Mononuclear cell (primary cell): Measurements from ENCODE around the gene BBS4. TPM values are rescaled to one million over a fixed set of nuclear protein-coding genes. Genes with fewer than 3 reads are reported as not detected.
A peak's percentile ranks its signal among the peaks of the same experiment; 100 is the strongest.
"Not testable (repeated sequence)": the region's sequence is repeated elsewhere in the genome, so short reads cannot be mapped to it uniquely, and the experiment has no call there.

Experiments
- H3K27me3 ChIP-seq: 2 replicates; pipeline ENCODE4 v1.6.0; 2011; ENCODE audit warnings: low read length, control low read depth; ENCODE audit not compliant: insufficient read depth
- H3K4me1 ChIP-seq: 2 replicates; pipeline ENCODE4 v1.5.1; 2011; ENCODE audit warnings: mild to moderate bottlenecking, low read length, control low read depth; ENCODE audit not compliant: insufficient read depth
- H3K4me3 ChIP-seq: 2 replicates; pipeline ENCODE4 v1.5.1; 2011; ENCODE audit warnings: mild to moderate bottlenecking, low read length, moderate library complexity
- H3K9me3 ChIP-seq: 2 replicates; pipeline ENCODE4 v1.5.1; 2011; ENCODE audit warnings: low read depth, mild to moderate bottlenecking, control low read depth, low read length
- total RNA-seq: library from RNA; depleted of rRNA; stranded (reverse); fragments of >200 nt; gene quantifications from one replicate; pipeline ENCODE4 v1.2.3, GENCODE V29; 2012

Gene BBS4
- total RNA-seq, 1 donor: 6.4 TPM

GRCh38 chr15:72680931-72681330, 5.1 kb upstream of the BBS4 start:
- Histone ChIP-seq H3K9me3 (no peaks in the 10 kb centered on the region), H3K4me1 (peaks cover 8% of the 10 kb centered on the region), H3K4me3 (no peak overlapping the region), H3K27me3 (peaks cover 8% of the 10 kb centered on the region)

- H3K9me3 ChIP-seq: no peaks in the 10 kb centered on the region
- H3K4me3 ChIP-seq: no peak overlapping the region
- peaks cover 5% of the 10 kb centered on the region for H3K27me3 ChIP-seq
- peaks cover 16% of the 10 kb centered on the region for H3K4me1 ChIP-seq
These were observed 3.2 kb upstream of the BBS4 start for GRCh38 chr15:72682772-72683171.

GRCh38 chr15:72685301-72685924, 594 bp upstream of the BBS4 start:
- Histone ChIP-seq H3K4me1 (peaks cover 16% of the 10 kb centered on the region), H3K4me3 (peak overlapping the region; percentile 74), H3K27me3 (no peaks in the 10 kb centered on the region), H3K9me3 (no peaks in the 10 kb centered on the region)

DNA sequence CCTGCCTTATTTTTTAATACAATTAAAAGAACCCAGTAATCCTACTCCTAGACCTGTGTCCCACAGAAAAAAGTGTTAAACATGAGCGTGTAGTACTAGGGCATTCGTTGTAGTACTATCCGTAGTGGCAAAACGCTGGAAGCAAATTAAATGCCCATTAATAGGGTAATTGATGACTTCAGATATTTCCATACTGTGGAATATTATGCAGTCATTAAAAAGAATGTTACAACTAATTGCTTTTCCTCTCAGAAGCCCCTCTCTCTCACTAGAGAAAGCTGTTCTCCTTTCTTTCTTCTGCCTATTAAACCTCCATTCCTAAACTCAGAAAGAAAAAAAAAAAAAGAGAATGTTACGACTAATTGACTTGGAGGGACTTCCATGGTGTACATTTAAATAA, 2.7 kb downstream of the BBS4 start:
- no peaks in the 10 kb centered on the region for H3K27me3 ChIP-seq
- H3K9me3 ChIP-seq: no peaks in the 10 kb centered on the region
- peaks cover 16% of the 10 kb centered on the region for H3K4me1 ChIP-seq
- no peak overlapping the region for H3K4me3 ChIP-seq

DNA sequence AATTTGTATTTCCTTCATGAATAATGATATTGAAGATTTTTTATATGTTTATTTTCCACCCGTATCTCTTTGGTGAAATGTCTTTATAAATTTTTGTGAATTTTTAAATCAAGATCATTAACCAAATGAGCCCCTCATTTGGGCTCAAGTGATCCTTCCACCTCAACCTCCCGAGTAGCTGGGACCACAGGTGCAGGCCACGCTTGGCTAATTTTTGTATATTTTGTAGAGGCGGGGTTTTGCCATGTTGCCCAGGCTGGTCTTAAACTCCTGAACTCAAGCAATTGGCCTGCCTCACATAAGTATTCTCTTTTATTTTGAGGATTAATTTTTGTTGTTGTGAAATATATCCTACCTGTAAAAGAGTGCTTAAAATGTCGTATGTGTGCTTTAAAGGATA, 4.9 kb downstream of the BBS4 start:
- Histone ChIP-seq H3K4me3 (no peak overlapping the region), H3K4me1 (peaks cover 7% of the 10 kb centered on the region), H3K27me3 (no peaks in the 10 kb centered on the region), H3K9me3 (no peaks in the 10 kb centered on the region)

- no peaks in the 10 kb centered on the region for H3K27me3 ChIP-seq
- no peaks in the 10 kb centered on the region for H3K4me1 ChIP-seq
- no peaks in the 10 kb centered on the region for H3K9me3 ChIP-seq
- H3K4me3 ChIP-seq: no peak overlapping the region
These were observed 12.9 kb downstream of the BBS4 start for GRCh38 chr15:72698938-72699337.

DNA sequence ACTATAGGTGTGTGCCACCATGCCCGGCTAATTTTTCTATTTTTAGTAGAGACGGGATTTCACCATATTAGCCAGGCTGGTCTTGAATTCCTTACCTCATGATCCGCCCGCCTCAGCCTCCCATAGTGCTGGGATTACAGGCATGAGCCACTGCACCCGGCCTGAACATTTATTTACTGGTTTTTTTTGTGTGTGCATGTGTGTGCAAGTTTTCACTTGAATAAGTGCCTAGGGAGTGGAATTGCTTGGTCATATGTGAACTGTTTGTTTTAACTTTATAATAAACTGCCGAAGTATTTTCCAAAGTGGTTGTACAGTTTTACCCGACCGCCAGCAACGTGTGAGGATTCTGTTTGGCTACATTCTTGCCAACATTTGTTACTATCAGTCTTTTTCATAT, 14.1 kb downstream of the BBS4 start:
- H3K4me3 ChIP-seq: no peak overlapping the region
- H3K27me3 ChIP-seq: no peaks in the 10 kb centered on the region
- H3K4me1 ChIP-seq: no peaks in the 10 kb centered on the region
- no peaks in the 10 kb centered on the region for H3K9me3 ChIP-seq

DNA sequence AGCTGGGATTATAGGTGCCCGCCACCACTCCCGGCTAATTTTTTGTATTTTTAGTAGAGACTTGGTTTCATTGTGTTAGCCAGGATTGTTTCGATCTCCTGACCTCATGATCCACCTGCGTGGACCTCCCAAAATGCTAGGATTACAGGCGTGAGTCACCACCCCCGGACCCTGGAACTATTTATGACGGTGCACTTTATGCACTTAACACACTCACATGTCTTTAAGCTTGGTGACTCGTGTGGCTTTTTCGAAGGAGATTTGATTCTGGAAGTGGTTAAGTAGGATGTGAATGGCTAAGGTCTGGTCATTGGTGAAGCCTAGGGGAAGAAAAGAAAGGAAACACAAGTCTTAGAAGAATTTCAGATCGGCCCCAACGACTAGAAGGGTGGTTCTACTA, 20.3 kb downstream of the BBS4 start:
- Histone ChIP-seq H3K9me3 (no peaks in the 10 kb centered on the region), H3K4me1 (no peaks in the 10 kb centered on the region), H3K4me3 (no peak overlapping the region)

DNA sequence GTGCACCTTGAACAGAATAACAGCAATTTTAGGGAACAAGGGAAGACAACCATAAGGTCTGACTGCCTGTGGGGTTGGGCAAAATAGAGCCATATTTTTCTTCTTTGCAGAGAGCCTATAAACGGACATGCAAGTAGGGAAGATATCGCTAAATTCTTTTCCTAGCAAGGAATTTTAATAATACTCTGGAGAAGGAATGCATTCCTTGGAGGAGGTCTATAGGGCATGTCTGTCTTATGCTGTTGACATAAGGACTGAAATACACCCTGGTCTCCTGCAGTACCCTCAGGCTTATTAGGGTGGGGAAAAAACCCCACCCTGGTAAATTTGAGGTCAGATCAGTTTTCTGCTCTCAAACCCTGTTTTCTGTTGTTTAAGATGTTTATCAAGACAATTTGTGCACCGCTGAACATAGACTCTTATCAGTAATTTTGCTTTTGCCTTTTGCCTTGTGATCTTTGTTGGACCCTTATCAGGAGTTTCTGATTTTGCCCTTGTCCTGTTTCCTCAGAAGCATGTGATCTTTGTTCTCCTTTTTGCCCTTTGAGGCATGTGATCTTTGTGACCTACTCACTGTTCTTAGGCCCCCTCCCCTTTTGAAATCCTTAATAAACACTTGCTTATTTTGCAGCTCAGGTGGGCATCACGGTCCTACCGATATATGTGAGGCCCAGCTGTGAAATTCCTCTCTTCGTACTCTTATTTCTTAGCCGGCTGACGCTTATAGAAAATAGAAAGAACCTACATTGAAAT, 22.7 kb downstream of the BBS4 start:
- H3K9me3 ChIP-seq, H3K27me3 ChIP-seq, H3K4me3 ChIP-seq, H3K4me1 ChIP-seq: not testable (repeated sequence)

More for the DNA sequence above, 20.3 kb downstream of the BBS4 start:
- no peaks in the 10 kb centered on the region for H3K27me3 ChIP-seq

- Histone ChIP-seq H3K4me1 (no peaks in the 10 kb centered on the region), H3K9me3 (no peaks in the 10 kb centered on the region), H3K27me3 (no peaks in the 10 kb centered on the region)
These were observed 36.2 kb downstream of the BBS4 start for GRCh38 chr15:72722071-72722696.

DNA sequence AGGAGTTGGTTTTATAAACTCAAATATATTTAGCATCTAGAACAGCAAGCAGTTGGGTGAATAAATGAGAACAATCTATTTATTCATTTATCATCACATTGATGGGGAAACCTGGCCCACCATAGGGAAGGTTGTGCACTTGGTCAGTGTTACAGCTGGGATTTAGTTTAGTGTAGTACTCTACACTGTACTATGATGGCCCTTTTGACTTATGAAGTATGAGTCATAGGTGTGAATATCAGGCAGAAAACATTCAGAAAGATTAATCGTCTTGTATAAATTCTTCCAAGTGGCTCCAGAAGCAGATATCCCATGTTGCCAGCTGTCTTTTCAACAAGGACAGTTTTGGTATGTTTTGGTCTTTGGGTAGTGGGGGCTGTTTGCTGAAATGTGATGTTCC, 38.0 kb downstream of the BBS4 start:
- no peaks in the 10 kb centered on the region for H3K9me3 ChIP-seq
- no peak overlapping the region for H3K4me3 ChIP-seq
- H3K4me1 ChIP-seq: no peaks in the 10 kb centered on the region
- no peaks in the 10 kb centered on the region for H3K27me3 ChIP-seq

More at GRCh38 chr15:72722071-72722696, 36.2 kb downstream of the BBS4 start:
- no peak overlapping the region for H3K4me3 ChIP-seq

DNA sequence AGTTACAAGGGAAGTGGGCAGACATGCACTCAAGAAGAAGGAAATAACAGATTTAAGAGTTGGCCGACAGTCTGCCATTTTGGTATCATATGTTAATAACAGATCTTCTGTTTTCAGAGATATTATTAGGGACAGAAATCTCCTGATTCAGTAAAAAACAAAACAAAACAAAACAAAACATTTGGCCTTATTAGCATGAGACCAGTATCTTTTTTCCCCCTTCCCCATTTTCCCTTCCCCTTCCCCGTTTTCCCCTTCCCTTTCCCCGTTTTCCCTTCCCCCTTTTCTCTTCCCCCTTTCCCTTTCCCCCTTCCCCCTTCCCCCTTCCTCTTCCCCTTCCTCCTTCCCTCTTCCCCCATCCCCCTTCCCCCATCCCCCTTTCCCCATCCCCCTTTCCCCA, 39.4 kb downstream of the BBS4 start:
- Histone ChIP-seq H3K27me3 (no peaks in the 10 kb centered on the region), H3K4me3 (no peak overlapping the region), H3K4me1 (no peaks in the 10 kb centered on the region), H3K9me3 (no peaks in the 10 kb centered on the region)

- H3K27me3 ChIP-seq, H3K9me3 ChIP-seq, H3K4me1 ChIP-seq, H3K4me3 ChIP-seq: not testable (repeated sequence)
These were observed 39.8 kb downstream of the BBS4 start for GRCh38 chr15:72725851-72726250.

DNA sequence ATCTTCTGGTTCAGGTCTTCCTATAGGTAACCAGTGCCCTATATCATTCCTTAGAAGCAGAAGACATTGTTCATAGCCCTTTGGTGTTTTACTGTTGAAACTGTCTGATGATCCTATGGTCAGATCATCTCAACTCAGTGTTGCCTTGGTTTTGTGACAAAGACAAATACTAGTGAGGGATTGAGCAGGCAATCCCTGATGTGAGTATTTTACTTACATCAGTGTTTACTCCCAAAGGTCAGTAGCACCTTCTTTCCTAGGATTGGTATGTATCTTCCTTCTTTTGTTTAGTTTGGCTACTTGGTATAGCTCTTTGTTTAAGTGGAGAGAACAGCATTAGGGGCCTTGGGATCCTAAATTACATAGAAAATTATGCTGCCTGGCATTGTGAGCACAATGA, 41.1 kb downstream of the BBS4 start:
- Histone ChIP-seq H3K4me1 (no peaks in the 10 kb centered on the region), H3K4me3 (no peak overlapping the region), H3K27me3 (no peaks in the 10 kb centered on the region), H3K9me3 (no peaks in the 10 kb centered on the region)

GRCh38 chr15:72728249-72728648, 42.2 kb downstream of the BBS4 start:
- not testable (repeated sequence) for H3K9me3 ChIP-seq, H3K4me3 ChIP-seq, H3K4me1 ChIP-seq, H3K27me3 ChIP-seq

DNA sequence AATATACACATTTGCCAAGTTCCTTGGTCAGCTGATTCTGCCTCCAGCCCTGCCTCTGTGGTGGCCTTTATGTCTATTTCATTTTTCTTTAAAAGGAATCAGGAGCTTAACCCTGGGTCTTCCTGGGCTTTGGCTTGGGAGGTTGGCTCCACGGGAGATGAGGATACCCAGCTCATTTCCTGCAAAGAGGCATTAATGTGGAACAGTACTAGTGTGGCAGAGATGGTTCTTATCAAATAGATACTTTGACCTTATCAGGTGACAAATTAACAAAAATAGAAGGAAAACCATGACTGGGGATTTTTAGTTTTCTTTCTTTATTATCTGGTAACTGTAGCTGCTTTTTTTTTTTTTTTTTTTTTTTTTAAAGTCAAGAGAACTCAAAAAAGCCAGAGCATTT, 42.8 kb downstream of the BBS4 start:
- Histone ChIP-seq H3K4me1 (no peaks in the 10 kb centered on the region), H3K9me3 (no peaks in the 10 kb centered on the region), H3K27me3 (no peaks in the 10 kb centered on the region), H3K4me3 (no peak overlapping the region)
